Mucosa of rectum (tissue), 2 donors: Measurements from ENCODE around the gene AKT2.

Experiments
- H3K27ac ChIP-seq, 2 donors: one replicate each; pipeline ENCODE4 v1.7.0; 2013; ENCODE audit warnings: inconsistent platforms in 2 of 2, low read depth in 2 of 2, low read length in 2 of 2
- H3K27me3 ChIP-seq, 2 donors: one replicate each; pipeline ENCODE4 v1.7.0; 2013; ENCODE audit warnings: low read length in 2 of 2; ENCODE audit not compliant: control insufficient read depth in 2 of 2, insufficient read depth in 2 of 2
- H3K36me3 ChIP-seq, 2 donors: one replicate each; pipeline ENCODE4 v1.7.0; 2013; ENCODE audit warnings: low read length in 2 of 2; ENCODE audit not compliant: control insufficient read depth in 2 of 2, insufficient read depth in 2 of 2
- H3K4me1 ChIP-seq, 2 donors: one replicate each; pipeline ENCODE4 v1.7.0; 2013; ENCODE audit warnings: low read length in 2 of 2, mild to moderate bottlenecking in 1 of 2; ENCODE audit not compliant: control insufficient read depth in 2 of 2, insufficient read depth in 2 of 2
- H3K4me3 ChIP-seq, 2 donors: one replicate each; pipeline ENCODE4 v1.7.0; 2013; ENCODE audit warnings: low read length in 2 of 2
- H3K9ac ChIP-seq, 2 donors: one replicate each; pipeline ENCODE4 v1.7.0; 2013; ENCODE audit warnings: low read length in 2 of 2, low read depth in 1 of 2, mild to moderate bottlenecking in 1 of 2
- H3K9me3 ChIP-seq, 2 donors: one replicate each; pipeline ENCODE4 v1.7.0; 2013; ENCODE audit warnings: low read length in 2 of 2; ENCODE audit not compliant: control insufficient read depth in 2 of 2
- donor health status: healthy.
- donor health status: Normal muscosa, but diverticular disease.

AKT2 gene

GRCh38 chr19:40320558-40320935 lies 35.4 kb upstream of the AKT2 start:
- Histone ChIP-seq H3K27me3 (no peaks in the 10 kb centered on the region), H3K36me3 (peaks cover 41% of the 10 kb centered on the region in 2 donors), H3K9ac (no peak overlapping the region), H3K9me3 (no peaks in the 10 kb centered on the region), H3K27ac (no peak overlapping the region), H3K4me1 (no peaks in the 10 kb centered on the region), H3K4me3 (no peak overlapping the region)

GRCh38 chr19:40317338-40317737 lies 32.2 kb upstream of the AKT2 start:
- Histone ChIP-seq H3K27me3 (no peaks in the 10 kb centered on the region), H3K9ac (no peak overlapping the region), H3K27ac (no peak overlapping the region), H3K9me3 (no peaks in the 10 kb centered on the region), H3K4me3 (no peak overlapping the region), H3K4me1 (no peaks in the 10 kb centered on the region), H3K36me3 (peaks cover 16 to 19% of the 10 kb centered on the region in 2 donors)

- no peaks in the 10 kb centered on the region for H3K27me3 ChIP-seq
- peaks cover 6% of the 10 kb centered on the region in 2 donors for H3K36me3 ChIP-seq
- no peak overlapping the region for H3K9ac ChIP-seq
- no peak overlapping the region for H3K27ac ChIP-seq
- H3K4me3 ChIP-seq, result no peak overlapping the region
- no peaks in the 10 kb centered on the region for H3K4me1 ChIP-seq
- H3K9me3 ChIP-seq, result no peaks in the 10 kb centered on the region
Measured at GRCh38 chr19:40315812-40316470, 30.8 kb upstream of the AKT2 start.

DNA sequence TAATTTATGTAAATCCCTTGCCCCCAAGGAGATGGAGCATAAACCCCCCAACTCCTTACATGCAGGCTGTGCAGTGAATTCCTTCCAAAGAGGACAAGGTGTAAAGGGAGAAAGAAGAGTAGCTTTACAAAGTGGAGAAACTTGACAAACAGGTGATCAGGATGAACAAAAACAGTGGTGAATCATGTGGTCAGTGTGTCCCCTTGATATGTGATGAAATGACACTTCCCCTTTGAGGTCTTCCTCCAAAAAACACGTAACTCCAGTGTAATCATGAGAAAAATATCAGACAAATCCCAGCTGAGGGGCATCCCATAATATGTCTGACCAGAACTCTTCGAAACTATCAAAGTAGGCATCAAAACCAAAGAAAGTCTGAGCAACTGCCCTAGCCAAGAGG lies 29.5 kb upstream of the AKT2 start:
- Histone ChIP-seq H3K36me3 (peaks cover 0 to 3% of the 10 kb centered on the region in 2 donors), H3K9me3 (no peaks in the 10 kb centered on the region), H3K27ac (no peak overlapping the region), H3K27me3 (no peaks in the 10 kb centered on the region), H3K4me1 (no peaks in the 10 kb centered on the region), H3K9ac (no peak overlapping the region), H3K4me3 (no peak overlapping the region)

- H3K9ac ChIP-seq, result no peak overlapping the region
- no peaks in the 10 kb centered on the region for H3K4me1 ChIP-seq
- no peaks in the 10 kb centered on the region for H3K9me3 ChIP-seq
Measured at GRCh38 chr19:40313229-40313983, 28.3 kb upstream of the AKT2 start.

DNA sequence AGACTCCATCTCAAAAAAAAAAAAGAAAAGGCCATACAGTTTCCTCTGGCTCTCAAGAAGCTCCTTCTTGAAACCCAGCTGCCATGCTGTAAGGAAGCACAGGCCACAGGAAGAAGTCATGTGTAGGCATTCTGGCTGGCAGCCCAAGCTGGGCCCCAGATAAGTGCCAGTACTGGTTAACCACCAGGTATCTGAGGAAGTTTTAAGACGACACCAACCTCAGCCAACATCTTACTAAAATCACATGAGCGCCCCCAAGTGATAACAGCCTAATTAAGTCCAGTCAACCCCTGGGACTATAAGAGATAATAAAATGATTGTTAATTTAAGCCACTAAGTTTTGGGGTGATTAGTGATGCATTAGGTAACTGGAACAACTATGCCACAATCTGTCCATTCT lies 27.4 kb upstream of the AKT2 start:
- no peaks in the 10 kb centered on the region for H3K27me3 ChIP-seq
- no peak overlapping the region for H3K9ac ChIP-seq
- no peaks in the 10 kb centered on the region for H3K4me1 ChIP-seq
- H3K9me3 ChIP-seq, result no peaks in the 10 kb centered on the region
- no peak overlapping the region for H3K4me3 ChIP-seq
- peaks cover 0 to 3% of the 10 kb centered on the region in 2 donors for H3K36me3 ChIP-seq
- H3K27ac ChIP-seq, result no peak overlapping the region

More at GRCh38 chr19:40313229-40313983, 28.3 kb upstream of the AKT2 start:
- Histone ChIP-seq H3K4me3 (no peak overlapping the region), H3K27ac (no peak overlapping the region), H3K27me3 (no peaks in the 10 kb centered on the region), H3K36me3 (peaks cover 0 to 3% of the 10 kb centered on the region in 2 donors)

- Histone ChIP-seq H3K36me3 (no peaks in the 10 kb centered on the region), H3K4me1 (no peaks in the 10 kb centered on the region), H3K4me3 (no peak overlapping the region), H3K9ac (no peak overlapping the region), H3K27ac (no peak overlapping the region), H3K9me3 (no peaks in the 10 kb centered on the region), H3K27me3 (no peaks in the 10 kb centered on the region)
Measured at GRCh38 chr19:40309666-40310065, 24.5 kb upstream of the AKT2 start.

DNA sequence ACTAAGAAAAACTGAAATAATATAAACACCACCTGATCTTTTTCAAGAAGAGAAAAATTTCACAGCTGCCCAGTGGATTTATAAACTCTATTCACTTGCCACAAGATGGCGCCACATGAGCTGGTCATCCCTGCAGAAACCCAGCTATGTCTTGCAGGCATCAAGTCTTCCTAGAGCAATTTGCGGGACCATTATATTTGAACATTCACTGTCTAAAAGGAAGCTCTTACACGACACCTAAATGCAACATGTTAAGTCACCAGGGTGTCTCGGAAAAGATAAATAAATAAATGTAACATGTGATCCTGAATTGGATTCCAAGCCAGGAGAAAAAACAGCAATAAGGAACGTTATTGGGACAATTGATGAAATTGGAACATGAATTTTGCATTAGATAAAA lies 20.3 kb upstream of the AKT2 start:
- Histone ChIP-seq H3K4me1 (no peaks in the 10 kb centered on the region), H3K27me3 (no peaks in the 10 kb centered on the region), H3K9ac (no peak overlapping the region), H3K36me3 (no peaks in the 10 kb centered on the region), H3K27ac (no peak overlapping the region), H3K9me3 (no peaks in the 10 kb centered on the region), H3K4me3 (no peak overlapping the region)

- no peak overlapping the region for H3K27ac ChIP-seq
- H3K4me1 ChIP-seq, result no peaks in the 10 kb centered on the region
Measured at GRCh38 chr19:40304306-40304705, 19.2 kb upstream of the AKT2 start.

GRCh38 chr19:40303765-40304164 lies 18.6 kb upstream of the AKT2 start:
- Histone ChIP-seq H3K36me3 (no peaks in the 10 kb centered on the region), H3K9ac (no peak overlapping the region), H3K4me3 (no peak overlapping the region), H3K4me1 (no peaks in the 10 kb centered on the region), H3K27me3 (no peaks in the 10 kb centered on the region), H3K9me3 (no peaks in the 10 kb centered on the region), H3K27ac (no peak overlapping the region)

More at GRCh38 chr19:40304306-40304705, 19.2 kb upstream of the AKT2 start:
- no peaks in the 10 kb centered on the region for H3K36me3 ChIP-seq
- no peaks in the 10 kb centered on the region for H3K27me3 ChIP-seq
- H3K4me3 ChIP-seq, result no peak overlapping the region
- no peaks in the 10 kb centered on the region for H3K9me3 ChIP-seq
- H3K9ac ChIP-seq, result no peak overlapping the region
